SK-N-SH (cell line): ENCODE data around the gene ASCC2. TPM values are rescaled to one million over a fixed set of nuclear protein-coding genes. Genes with fewer than 3 reads are reported as not detected.

Source experiments
- CTCF ChIA-PET: fragments of 300-600, 350-600 bp; formaldehyde crosslinking; extraction: SDS; loops from one replicate; lab custom pipeline; 2021; lab: Yijun Ruan, JAX
- POLR2A ChIA-PET: fragments of 350-600 bp; sonication (Branson Sonifier 250); formaldehyde crosslinking; extraction: SDS; loops from one replicate; lab custom pipeline; 2020; ENCODE audit warnings: antibody characterized with exemption, inconsistent platforms; lab: Yijun Ruan, JAX
- DNase-seq: peaks from one replicate; pipeline ENCODE4 v3.0.0; 2012
- H2AFZ ChIP-seq: fragments of 200-600 bp; sonication (generic); 2 replicates; pipeline ENCODE4 v1.8.1; 2016; ENCODE audit warnings: antibody characterized with exemption, mild to moderate bottlenecking, low read depth
- H3F3A ChIP-seq: fragments of 200-600 bp; sonication (generic); replicated peaks from 2 replicates; pipeline ENCODE3; 2016; ENCODE audit warnings: antibody characterized with exemption, mild to moderate bottlenecking; ENCODE audit not compliant: insufficient read depth
- H3K27ac ChIP-seq, 2 experiments: fragments of 200-500 bp in 1 of 2; fragments of 200-600 bp in 1 of 2; sonication (Bioruptor generic) in 1 of 2; sonication (generic), shearing (Covaris generic) in 1 of 2; 2 replicates each; pipeline versions ENCODE4 v1.5.1 to v1.6.1; 2014 to 2016; ENCODE audit warnings: low read depth in 2 of 2, inconsistent platforms in 1 of 2, low read length in 1 of 2, mild to moderate bottlenecking in 1 of 2, mixed read lengths in 1 of 2
- H3K27me3 ChIP-seq: fragments of 200-600 bp; sonication (generic), shearing (Covaris generic); 2 replicates; pipeline ENCODE4 v1.6.1; 2016; ENCODE audit warnings: mixed run types; ENCODE audit not compliant: insufficient read depth
- H3K36me3 ChIP-seq, 2 experiments: fragments of 200-500 bp in 1 of 2; fragments of 200-600 bp in 1 of 2; sonication (Bioruptor generic) in 1 of 2; sonication (generic) in 1 of 2; replicated peaks in 1 of 2; 2 replicates each; pipeline versions ENCODE3 to v1.5.1; 2014 to 2016; ENCODE audit warnings: low read length in 1 of 2, mild to moderate bottlenecking in 1 of 2; ENCODE audit not compliant: insufficient read depth in 2 of 2, control insufficient read depth in 1 of 2
- H3K4me1 ChIP-seq, 2 experiments: fragments of 200-500 bp in 1 of 2; fragments of 200-600 bp in 1 of 2; sonication (Bioruptor generic) in 1 of 2; sonication (generic), shearing (Covaris generic) in 1 of 2; 2 replicates each; pipeline versions ENCODE4 v1.5.1 to v1.6.1; 2014 to 2016; ENCODE audit warnings: low read depth in 1 of 2, low read length in 1 of 2, mixed run types in 1 of 2; ENCODE audit not compliant: insufficient read depth in 2 of 2, control insufficient read depth in 1 of 2
- H3K4me2 ChIP-seq: fragments of 200-600 bp; sonication (generic), shearing (Covaris generic); 2 replicates; pipeline ENCODE4 v1.6.1; 2017; ENCODE audit warnings: mixed run types
- H3K4me3 ChIP-seq, 2 experiments: fragments of 200-500 bp in 1 of 2; fragments of 200-600 bp in 1 of 2; sonication (Bioruptor generic) in 1 of 2; sonication (generic), shearing (Covaris generic) in 1 of 2; 2 replicates each; pipeline versions ENCODE4 v1.5.1 to v1.8.1; 2014 to 2016; ENCODE audit warnings: low read depth in 2 of 2, inconsistent platforms in 1 of 2, low read length in 1 of 2, mild to moderate bottlenecking in 1 of 2, mixed read lengths in 1 of 2, moderate library complexity in 1 of 2
- H3K79me2 ChIP-seq: fragments of 200-600 bp; sonication (generic); 2 replicates; pipeline ENCODE4 v1.8.1; 2017; ENCODE audit warnings: mild to moderate bottlenecking; ENCODE audit not compliant: insufficient read depth
- H3K9ac ChIP-seq: fragments of 200-600 bp; sonication (generic); 2 replicates; pipeline ENCODE4 v1.6.1; 2017; ENCODE audit warnings: mixed run types
- H3K9me2 ChIP-seq: fragments of 200-600 bp; sonication (generic); 2 replicates; pipeline ENCODE4 v1.6.1; 2017; ENCODE audit warnings: mixed run types
- H3K9me3 ChIP-seq: fragments of 200-600 bp; sonication (generic); 2 replicates; pipeline ENCODE4 v1.6.1; 2017; ENCODE audit warnings: mixed run types, mild to moderate bottlenecking, moderate library complexity
- H4K20me1 ChIP-seq: fragments of 200-600 bp; sonication (generic); 2 replicates; pipeline ENCODE4 v1.6.1; 2017; ENCODE audit warnings: mild to moderate bottlenecking, mixed run types; ENCODE audit not compliant: insufficient read depth
- ELF1 ChIP-seq: IDR thresholded peaks from 2 replicates; pipeline ENCODE4 v1.4.0; 2012
- EP300 ChIP-seq, 2 experiments: IDR thresholded peaks; 2 replicates each; pipeline versions ENCODE4 v1.4.0 to v1.6.1; 2012; ENCODE audit warnings: borderline replicate concordance in 1 of 2, low read depth in 1 of 2, low read length in 1 of 2
- FOXJ3 ChIP-seq: sonication (generic); formaldehyde crosslinking; IDR thresholded peaks from 2 replicates; pipeline ENCODE4 v1.5.1; 2020; ENCODE audit warnings: mild to moderate bottlenecking, missing genetic modification reagents
- GATA2 ChIP-seq: sonication (generic); formaldehyde crosslinking; IDR thresholded peaks from 2 replicates; pipeline ENCODE4 v1.5.0; 2020; ENCODE audit warnings: mild to moderate bottlenecking, missing genetic modification reagents
- RAD21 ChIP-seq: IDR thresholded peaks from 2 replicates; pipeline ENCODE4 v1.6.1; 2012; ENCODE audit warnings: mild to moderate bottlenecking, low read length
- REST ChIP-seq: IDR thresholded peaks from 2 replicates; pipeline ENCODE4 v1.6.1; 2012; ENCODE audit warnings: mild to moderate bottlenecking, low read depth, low read length, moderate library complexity
- RXRA ChIP-seq: IDR thresholded peaks from 2 replicates; pipeline ENCODE4 v1.4.0; 2012; ENCODE audit warnings: low read depth, mild to moderate bottlenecking, borderline replicate concordance
- SIN3A ChIP-seq: IDR thresholded peaks from 2 replicates; pipeline ENCODE4 v1.6.1; 2012; ENCODE audit warnings: low read depth, mild to moderate bottlenecking, low read length, moderate library complexity, borderline replicate concordance
- TCF12 ChIP-seq: IDR thresholded peaks from 2 replicates; pipeline ENCODE4 v1.4.0; 2012
- TEAD4 ChIP-seq: IDR thresholded peaks from 2 replicates; pipeline ENCODE4 v1.4.0; 2012; ENCODE audit warnings: mild to moderate bottlenecking, borderline replicate concordance; ENCODE audit not compliant: insufficient read depth
- WGBS: methylation state at CpG from one replicate; pipeline ENCODE4 v1.1.6; 2017; ENCODE audit warnings: low lambda C conversion rate; 5-methylcytosine and 5-hydroxymethylcytosine counted together
- polyA plus RNA-seq, 3 experiments: library from polyadenylated mRNA; depleted of rRNA; stranded (reverse); fragments of >200 nt; gene quantifications; 2 replicates each; pipeline ENCODE4 v1.2.3, GENCODE V29; 2012

Gene ASCC2
- polyA plus RNA-seq, 1 of the 3 experiments (the other 2 are of a cell fraction) = 82.0 TPM

GRCh38 chr22:29744902-29745301 lies 93.2 kb downstream of the ASCC2 start:
- Histone ChIP-seq H3F3A (no peaks in the 10 kb centered on the region), H3K27me3 (no peaks in the 10 kb centered on the region), H4K20me1 (no peaks in the 10 kb centered on the region), H3K9ac (no peak overlapping the region), H3K4me1 (no peaks in the 10 kb centered on the region; a peak in 1 of 4 replicates), H3K27ac (no peak overlapping the region), H3K4me2 (no peak overlapping the region), H3K79me2 (no peaks in the 10 kb centered on the region), H3K9me3 (no peaks in the 10 kb centered on the region), H3K9me2 (no peaks in the 10 kb centered on the region), H3K4me3 (no peak overlapping the region), H3K36me3 (peaks cover 0 to 14% of the 10 kb centered on the region in 2 experiments), H2AFZ (no peak overlapping the region)
- no peak for TF ChIP-seq EP300 (IDR thresholded peaks at IDR 0.05; ENCODE audit: borderline replicate concordance in 1 of 2, low read depth in 1 of 2, low read length in 1 of 2)
- TF ChIP-seq ELF1 = no peak
- no peak for TF ChIP-seq SIN3A
- no peak for TF ChIP-seq TCF12
- no peak for TF ChIP-seq TEAD4
- no peak for TF ChIP-seq GATA2 (CRISPR knock-in tag)
- no peak for TF ChIP-seq FOXJ3 (CRISPR knock-in tag)
- no peak for TF ChIP-seq RAD21
- no peak for TF ChIP-seq RXRA
- DNase-seq = no peak
- CTCF ChIA-PET = interaction anchor here (1.0 to 1.2 kb wide), 3 partner anchors 55 to 344 kb away, joined by 3 to 4 read pairs (median 3); no protein-coding TSS in a partner anchor
- POLR2A ChIA-PET = no interaction called here
- 96% methylated on average over 4 of the region's 8 CpGs for WGBS

- Histone ChIP-seq H4K20me1 (no peaks in the 10 kb centered on the region), H3F3A (no peaks in the 10 kb centered on the region), H3K9me3 (no peaks in the 10 kb centered on the region), H3K79me2 (no peaks in the 10 kb centered on the region), H3K4me3 (no peak overlapping the region), H3K36me3 (peaks cover 0 to 12% of the 10 kb centered on the region in 2 experiments), H3K4me2 (no peak overlapping the region), H3K4me1 (no peaks in the 10 kb centered on the region; a peak in 1 of 4 replicates), H3K27ac (no peak overlapping the region), H3K27me3 (no peaks in the 10 kb centered on the region), H3K9me2 (no peaks in the 10 kb centered on the region), H3K9ac (no peak overlapping the region), H2AFZ (no peak overlapping the region)
- 85% methylated on average over 13 of the region's 13 CpGs for WGBS
- DNase-seq = no peak
- no peak for TF ChIP-seq REST
- ChIA-PET CTCF (interaction anchor here (0.7 to 1.6 kb wide), 4 partner anchors 8 to 117 kb away, joined by 3 to 4 read pairs (median 4); partner anchors contain the start of genes UQCR10 and ZMAT5), POLR2A (no interaction called here)
These were observed 95.7 kb downstream of the ASCC2 start for GRCh38 chr22:29742326-29742725.
